ENCODE results near the gene MAFG.

- TF ChIP-seq CTCF (IDR thresholded peaks at IDR 0.05), result no peak
- no peak for TF ChIP-seq POLR2A (IDR thresholded peaks at IDR 0.05)
These were observed 22.7 kb downstream of the MAFG start for GRCh38 chr17:81904600-81905423.

All from Peyer's patch (tissue), 4 donors.